GM21367 (cell line): ENCODE results near the gene GNGT2.

Experiments used
- ATAC-seq: cut with Tn5 transposase; IDR thresholded peaks from one replicate; pipeline ENCODE4 v1.9.1; 2021; ENCODE audit not compliant: unreplicated experiment

GNGT2 gene

DNA sequence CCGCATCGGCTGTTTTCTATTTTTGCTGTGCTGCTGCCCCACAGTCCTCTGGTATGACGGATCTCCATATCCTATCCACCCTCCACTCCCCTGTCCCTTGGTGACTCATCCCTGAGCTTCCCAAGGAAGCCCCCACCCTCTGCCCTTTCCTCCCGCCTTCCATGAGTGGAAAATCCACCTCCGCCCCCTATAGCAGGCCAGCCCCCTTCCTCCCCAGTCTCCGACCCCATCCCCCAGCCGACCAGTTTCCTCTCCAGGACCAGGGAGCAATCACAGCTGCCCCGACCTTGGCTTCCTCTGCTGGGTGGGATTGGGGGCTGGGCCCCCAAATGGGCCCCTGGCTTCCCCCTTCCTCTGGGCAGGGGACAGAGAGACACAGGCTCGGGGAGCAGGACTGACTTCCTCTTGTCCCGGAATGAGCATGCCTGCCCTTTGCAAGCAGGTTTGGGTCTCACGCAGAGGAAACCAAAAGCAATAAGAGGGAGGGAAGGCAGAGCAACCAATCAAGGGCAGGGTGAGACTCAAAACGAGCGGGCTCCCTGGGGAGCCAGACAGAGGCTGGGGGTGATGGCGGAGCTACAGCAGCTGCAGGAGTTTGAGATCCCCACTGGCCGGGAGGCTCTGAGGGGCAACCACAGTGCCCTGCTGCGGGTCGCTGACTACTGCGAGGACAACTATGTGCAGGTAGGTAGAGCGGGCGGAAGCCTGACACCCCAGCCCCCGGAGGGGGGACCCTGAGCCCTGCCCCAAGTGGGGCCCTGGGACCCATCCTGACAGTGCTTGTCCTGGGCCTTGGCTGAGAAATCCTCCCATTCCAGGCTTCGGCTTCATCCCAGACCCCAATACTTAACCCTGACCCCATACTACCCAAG, at the start of gene GNGT2, which contains the start of gene ABI3:
GNGT2 (minus strand) TSS at position 417 of the 872 bp plus-strand sequence. CDS start 3,152 bp downstream, outside the sequence.
ABI3 (plus strand) TSS at position 550 of the 872 bp plus-strand sequence; CDS start at position 568, 18 bp downstream.
- peak; percentile 44 for ATAC-seq

DNA sequence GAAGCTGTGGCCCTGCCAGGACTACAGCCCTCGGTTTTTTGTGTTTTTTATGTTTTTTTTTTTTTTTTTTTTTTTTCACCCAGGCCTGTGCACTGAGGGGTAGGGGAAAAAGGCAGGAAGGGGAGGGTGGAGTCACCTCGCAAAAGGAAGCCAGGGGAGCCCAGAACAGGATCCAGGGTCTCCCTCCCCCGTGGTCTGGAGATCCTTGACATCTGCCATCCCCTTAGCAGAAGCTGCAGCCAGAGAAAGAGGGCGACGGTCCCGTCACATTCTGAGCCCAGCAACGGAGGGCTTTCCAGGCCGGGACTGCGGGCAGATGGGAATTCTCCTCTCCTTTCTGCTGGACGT, 49.3 kb upstream of the GNGT2 start:
- ATAC-seq, result no peak

DNA sequence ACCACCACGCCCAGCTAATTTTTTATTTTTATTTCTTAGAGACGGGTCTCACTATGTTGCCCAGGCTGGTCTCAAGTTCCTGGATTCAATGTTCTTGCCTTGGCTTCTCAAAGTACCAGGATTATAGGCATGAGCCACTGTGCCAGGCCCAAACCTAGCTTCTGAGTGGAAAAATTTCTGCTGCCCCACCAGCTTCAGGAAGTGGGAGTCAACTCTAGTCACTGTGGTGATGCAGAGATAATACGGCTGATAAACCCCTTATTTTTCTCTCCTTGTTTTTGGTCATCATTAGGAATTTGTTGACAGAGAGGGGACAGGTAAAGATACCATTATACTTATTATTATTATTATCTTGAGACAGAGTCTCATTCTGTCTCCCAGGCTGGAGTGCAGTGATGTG, 48.0 kb upstream of the GNGT2 start:
- no peak for ATAC-seq

DNA sequence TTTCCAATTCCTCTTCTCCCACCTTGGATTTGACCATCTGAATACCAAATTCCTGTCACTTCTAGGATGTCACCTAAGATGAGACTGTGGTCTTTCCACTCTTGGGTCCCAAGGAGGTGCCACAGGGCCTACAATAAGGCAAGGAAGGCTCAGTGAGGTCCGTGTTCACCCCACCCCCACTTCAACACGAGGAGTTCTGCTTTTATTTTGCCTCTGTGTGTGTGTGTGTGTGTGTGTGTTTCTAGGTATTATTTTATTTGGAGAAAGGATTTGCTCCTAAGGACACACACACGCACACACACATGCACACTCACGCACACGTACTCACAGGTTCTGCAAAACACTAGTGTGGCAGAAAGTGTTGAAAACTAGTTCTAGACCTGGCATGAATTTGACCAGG, 44.8 kb upstream of the GNGT2 start:
- no peak for ATAC-seq

DNA sequence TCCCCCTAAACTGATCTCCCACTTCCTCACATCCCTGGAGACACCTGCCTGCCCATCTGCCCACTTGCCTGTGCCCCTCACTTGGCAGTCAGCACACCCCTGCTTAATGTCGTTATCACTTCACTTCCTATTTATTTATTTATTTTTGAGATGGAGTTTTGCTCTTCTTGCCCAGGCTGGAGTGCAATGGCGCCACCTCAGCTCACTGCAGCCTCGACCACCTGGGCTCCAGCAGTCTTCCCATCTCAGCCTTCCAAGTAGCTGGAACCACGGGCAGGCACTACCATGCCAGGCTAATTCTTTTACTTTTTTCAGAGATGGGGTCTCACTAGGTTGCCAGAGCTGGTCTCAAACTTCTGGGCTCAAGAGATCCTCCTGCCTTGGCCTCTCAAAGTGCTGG, 43.7 kb upstream of the GNGT2 start:
- ATAC-seq, result no peak

DNA sequence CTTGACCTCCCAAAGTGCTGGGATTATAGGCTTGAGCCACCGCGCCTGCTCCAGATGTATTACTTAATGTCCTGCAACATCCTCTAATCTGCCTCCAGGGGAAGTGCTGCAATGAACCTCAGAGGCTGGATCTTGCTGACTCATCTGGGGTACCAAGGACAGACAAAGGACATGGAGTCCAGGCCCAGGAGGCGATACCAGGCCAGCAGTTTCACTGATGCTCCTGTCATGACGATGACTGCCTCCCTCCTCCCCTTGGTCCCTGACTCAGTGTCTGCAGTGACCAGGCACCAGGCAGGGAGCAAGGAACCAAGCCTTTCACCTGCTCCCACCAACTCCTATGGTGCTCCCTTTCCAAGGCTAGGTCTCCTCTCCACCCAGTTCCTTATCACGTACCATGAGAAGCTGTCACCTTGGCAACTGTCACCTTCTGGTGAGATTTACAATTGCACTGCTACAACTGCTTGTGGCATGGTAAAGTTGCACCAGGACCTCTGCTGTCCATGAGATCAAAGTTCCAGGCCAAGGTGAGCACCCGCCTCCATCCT, 41.8 kb upstream of the GNGT2 start:
- no peak for ATAC-seq

DNA sequence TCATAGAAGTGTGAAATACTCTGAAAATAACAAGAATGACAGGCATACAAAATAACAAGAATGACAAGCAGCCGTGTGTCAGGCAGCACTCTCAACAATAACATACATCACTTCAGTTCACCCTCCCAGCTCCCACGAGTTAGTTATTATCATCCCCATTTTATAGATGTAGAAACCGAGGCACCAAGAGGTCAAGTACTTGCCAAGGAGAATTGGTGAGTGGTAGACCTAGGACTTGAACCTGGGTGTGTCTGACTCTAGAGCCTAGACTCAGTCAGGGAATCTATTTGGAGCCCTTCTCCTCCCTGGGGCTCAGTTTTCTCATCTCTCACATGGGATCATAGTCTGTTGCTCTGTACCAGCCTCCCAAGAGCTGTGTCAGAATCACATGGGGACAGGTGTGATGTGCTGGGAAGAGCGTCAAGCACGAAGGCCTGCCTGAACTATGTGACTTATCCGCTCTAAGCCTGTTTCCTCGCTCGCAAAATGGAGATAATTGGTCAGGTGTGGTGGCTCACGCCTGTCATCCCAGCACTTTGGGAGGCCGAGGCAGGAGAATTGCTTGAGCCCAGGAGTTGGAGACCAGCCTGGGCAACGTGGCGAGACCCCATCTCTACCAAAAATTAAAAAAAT, 39.6 kb upstream of the GNGT2 start:
- no peak for ATAC-seq

DNA sequence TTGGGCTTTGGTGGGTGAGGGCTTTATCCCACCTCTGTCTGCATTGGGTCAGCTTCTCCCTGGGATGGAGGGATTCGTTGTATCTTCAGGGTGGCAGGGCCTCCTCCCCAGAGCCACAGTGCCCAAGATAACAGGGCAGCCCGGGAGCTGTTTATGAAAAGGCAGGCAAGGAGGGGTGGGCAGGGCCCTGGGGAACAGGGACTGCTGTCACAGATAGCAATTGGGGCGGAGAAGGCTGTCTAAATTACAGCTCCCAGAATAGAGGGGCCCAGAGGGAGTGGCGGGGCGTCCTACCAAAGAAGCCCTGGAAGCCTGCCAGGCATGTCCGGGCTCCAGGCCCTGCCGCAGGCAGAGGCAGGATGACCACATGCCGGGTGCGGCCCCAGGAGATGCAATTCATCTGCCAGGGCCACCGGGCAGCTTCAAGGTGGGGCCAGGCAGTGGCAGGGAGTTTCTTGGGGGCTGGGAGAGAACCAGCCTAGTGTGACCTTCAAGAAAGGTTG, 39.0 kb upstream of the GNGT2 start:
- no peak for ATAC-seq

DNA sequence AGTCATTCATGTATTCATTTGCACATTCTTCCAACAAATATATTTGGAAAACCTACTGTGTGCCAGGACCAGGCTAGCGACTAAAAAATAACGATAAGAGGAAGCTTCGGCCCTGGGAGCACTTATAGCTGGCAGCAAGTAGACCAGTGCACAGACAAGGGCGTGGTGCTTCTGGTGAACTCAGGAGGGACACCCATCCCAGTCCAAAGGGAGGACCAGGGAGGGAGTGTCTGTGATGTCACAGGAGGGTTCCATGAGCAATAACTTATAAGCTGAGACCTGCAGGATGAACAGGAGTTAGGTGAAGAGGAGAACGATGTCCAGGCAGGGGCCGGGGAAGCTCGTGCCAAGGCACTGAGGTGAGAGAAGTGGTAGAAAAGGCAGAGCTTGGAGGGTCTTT, 37.6 kb upstream of the GNGT2 start:
- no peak for ATAC-seq

DNA sequence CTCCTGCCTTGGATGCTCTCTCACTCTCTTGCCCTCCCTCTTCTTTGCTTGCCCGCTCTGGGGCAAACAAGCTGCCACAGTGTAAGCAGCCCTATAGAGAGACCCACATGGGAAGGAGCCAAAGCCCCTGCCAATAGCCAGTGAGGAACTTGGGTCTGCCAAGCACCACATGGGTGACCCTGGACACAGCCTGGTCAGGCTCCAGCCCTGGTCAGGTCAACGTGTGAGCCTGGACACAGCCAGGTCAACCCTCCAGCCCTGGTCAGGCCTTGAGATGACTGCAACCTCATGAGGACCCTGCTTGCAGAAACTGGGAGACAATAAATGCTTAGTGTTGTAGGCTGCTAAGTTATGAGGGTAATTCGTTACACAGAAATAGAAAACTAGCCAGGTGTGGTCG, 34.5 kb upstream of the GNGT2 start:
- no peak for ATAC-seq

DNA sequence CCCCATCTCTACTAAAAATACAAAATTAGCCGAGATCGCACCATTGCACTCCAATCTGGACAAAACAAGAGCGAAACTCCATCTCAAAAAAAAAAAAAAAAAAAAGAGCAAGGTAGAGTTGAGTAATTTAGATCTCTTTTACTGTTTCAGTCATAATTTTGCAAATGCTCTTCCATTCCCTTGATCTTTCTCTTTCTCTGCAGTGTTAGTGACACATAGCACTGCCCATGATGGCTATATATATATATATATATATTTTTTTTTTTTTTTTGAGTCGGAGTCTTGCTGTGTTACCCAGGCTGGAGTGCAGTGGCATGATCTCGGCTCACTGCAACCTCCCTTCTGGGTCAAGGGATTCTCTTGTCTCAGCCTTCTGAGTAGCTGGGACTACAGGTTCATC, 32.4 kb upstream of the GNGT2 start:
- no peak for ATAC-seq

DNA sequence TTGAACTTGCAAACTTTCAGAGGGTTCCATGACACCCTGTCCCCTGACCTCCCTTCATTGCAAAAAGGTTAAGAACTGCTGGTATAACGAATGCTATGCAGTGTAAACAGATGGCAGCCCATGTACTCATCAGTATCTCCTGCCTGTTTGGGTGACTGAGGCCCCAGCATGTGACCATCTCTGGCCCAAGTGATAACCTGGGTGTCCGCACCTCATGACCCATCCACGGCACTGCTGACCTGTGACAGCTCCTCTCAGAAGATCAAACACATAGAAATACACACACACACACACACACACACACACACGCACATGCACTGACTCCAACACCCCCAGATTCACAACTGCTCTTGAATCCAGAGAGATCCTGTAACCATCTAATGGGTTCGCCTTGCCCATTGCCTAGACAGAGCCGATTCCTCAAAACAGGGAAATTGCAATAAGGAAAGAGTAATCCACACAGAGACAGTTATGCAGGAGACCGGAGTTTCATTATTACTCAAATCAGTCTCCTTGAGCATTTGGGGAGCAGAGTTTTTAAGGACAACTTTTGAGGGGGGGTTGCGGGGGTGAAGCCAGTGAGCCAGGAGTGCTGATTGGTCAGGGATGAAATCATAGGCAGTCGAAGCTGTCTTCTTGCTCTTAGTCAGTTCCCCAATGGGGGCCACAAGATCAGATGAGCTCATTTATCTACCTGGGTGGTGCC, 31.5 kb upstream of the GNGT2 start:
- no peak for ATAC-seq

DNA sequence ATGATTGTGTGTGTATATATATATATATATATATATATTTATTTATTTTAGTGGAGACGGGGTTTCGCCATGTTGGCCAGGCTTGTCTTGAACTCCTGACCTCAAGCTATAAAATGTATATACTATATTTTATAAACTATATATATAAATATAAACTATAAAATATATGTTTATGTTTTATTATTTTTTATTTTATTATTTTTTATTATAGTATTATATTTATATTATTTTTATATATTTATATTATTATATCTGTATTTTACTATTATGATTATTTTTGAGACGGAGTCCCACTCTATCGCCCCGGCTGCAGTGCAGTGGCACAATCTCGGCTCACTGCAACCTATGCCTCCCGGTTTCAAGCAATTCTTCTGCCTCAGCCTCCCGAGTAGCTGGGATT, 30.7 kb upstream of the GNGT2 start:
- ATAC-seq, result no peak

DNA sequence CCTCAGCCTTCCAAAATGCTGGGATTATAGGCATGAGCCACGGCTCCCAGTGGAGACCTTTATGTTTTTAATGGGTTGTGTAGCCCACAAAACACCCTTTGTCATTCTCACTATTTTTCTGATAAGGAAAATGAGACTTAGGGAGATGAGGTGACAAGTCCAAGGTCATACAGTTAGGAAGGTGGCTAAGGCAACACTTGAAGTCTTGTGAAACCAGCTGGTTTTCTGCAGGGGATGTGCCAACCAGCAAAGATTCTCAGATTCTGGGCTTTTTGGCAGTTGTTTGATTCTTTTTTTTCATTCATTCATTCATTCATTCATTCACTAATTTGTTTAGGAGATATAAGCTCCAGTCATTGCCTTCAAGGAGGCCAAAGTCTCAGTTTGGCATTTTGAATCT, 30.2 kb upstream of the GNGT2 start:
- no peak for ATAC-seq

DNA sequence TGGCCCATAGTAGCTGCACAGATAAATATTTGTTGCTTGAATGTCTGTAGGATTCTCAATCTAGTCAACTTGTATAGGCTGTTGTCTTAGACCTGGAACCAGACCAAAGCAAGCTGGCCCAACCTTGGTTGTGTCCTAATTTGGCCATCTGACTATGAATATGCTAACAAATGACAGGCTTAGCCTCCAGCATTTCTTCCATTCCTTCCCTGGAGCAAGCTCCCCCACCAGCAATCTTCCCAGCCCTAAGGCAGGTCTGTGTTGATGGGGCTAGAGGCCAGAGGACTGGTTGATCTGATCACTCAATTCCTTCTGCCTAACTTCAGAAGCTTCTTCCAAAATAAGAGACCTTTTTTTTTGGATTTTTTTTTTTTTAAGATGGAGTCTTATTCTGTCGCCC, 29.6 kb upstream of the GNGT2 start:
- no peak for ATAC-seq

DNA sequence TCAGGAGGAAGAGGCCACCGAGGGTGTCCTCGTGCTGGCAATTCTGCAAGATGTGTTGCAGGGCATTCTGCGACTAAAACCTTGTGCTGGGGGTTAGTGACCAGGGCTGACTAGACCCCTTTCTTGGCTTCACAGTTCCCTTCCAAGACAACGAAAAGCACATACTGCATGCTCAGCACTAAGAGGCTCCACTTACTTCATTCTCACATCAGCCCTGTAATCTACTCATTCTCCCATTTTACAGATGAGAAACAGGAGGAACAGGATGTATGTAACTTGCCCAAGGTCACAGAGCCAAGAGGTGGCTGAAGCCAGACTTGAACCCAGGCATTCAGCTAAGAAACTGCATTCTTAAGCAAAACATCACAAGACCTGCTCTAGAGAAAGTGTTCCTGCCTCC, 25.5 kb upstream of the GNGT2 start:
- no peak for ATAC-seq

DNA sequence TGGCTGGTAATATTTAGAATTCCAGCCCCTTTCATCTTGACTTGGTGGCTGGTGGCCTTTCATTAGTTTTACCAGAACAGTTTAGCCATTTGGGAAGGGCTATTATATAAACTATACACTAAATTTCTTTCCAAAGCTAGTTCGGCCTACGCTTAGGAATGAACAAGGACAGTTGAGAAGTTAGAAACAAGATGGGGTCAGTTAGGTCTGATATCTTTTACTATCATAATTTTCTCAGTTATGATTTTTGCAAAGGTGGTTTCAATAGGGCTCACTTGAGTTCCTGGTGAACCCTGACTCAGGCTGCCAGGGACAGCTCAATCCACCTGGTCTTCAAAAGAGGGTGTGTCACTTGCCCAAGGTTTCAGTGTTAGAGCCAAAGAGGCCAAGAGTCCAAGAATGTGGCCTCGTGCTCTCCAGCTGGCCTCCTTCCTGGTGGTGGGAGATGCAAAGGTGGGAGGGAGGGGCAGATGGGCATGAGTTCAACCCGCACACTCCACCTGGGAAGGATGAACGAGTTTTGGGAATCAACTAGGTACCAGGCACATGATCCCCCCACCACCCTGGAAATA, 24.2 kb upstream of the GNGT2 start:
- ATAC-seq, result no peak

DNA sequence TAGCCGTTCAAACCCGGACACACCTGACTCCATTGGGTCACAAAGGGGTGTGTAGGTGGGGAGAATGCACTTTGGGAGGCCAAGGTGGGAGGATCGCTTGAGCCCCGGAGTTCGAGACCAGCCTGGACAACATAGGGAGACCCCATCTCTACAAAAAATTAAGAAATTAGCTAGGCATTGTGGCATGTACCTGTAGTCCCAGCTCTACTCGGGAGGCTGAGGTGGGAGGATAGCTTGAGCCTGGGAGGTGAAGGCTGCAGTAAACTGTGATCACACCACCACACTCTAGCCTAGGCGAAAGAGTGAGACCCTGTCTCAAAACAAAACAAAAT, 21.2 kb upstream of the GNGT2 start:
- no peak for ATAC-seq

DNA sequence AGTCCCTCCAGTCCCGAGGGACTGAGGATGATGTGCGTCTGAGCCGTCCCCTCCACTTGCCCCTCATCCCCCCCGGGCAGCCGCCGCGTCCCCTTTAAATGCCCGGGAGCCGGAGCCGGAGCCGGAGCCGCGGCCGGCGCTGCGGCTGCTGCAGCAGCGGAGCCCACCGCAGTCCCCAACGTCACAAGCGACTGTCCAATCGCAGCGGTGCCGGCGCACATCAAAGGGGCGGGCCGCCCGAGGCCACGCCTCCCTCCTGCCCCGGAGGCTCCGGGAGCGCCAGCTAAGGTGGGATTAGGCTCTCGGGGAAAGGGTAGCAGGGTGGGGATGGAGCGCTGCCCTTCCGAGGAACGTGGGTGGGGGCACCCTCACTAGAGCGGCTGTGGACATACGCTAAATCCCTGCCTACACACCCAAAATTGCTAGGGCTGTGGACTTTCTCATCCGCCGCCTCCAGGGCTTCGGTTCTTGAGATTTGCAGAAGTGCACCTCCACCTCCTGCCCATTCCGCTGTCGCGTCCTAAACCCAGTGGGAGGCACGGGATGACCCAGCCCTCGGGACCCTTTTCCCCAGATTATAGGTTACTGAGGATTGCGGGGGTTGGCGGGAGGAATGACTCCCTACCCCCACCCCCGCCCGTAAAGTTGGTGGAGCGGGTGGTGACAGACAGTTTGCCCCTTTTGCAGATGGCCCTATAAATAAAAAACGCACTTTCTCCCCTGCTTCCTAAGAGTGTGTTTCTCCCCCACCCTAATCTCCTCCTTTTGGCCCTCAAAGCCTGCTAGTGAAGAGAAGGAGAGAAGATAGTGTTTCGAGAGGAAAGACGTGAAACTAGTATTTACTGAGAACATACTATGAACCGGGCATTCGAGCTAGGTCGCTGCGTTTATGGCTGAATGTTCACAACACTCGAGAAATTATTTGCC, 20.5 kb upstream of the GNGT2 start, which contains the start of gene PHOSPHO1:
PHOSPHO1 (minus strand) TSS at position 152 of the 927 bp plus-strand sequence. CDS start 4,096 bp downstream, outside the sequence.
- peak; percentile 64 for ATAC-seq
